HG02973 (cell line): ENCODE data around the gene DYNLT3.

Source experiments
- ATAC-seq: cut with Tn5 transposase; IDR thresholded peaks from one replicate; pipeline ENCODE4 v1.9.1; 2021; ENCODE audit warnings: moderate library complexity; ENCODE audit not compliant: unreplicated experiment

Gene DYNLT3, protein sequence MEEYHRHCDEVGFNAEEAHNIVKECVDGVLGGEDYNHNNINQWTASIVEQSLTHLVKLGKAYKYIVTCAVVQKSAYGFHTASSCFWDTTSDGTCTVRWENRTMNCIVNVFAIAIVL

DNA sequence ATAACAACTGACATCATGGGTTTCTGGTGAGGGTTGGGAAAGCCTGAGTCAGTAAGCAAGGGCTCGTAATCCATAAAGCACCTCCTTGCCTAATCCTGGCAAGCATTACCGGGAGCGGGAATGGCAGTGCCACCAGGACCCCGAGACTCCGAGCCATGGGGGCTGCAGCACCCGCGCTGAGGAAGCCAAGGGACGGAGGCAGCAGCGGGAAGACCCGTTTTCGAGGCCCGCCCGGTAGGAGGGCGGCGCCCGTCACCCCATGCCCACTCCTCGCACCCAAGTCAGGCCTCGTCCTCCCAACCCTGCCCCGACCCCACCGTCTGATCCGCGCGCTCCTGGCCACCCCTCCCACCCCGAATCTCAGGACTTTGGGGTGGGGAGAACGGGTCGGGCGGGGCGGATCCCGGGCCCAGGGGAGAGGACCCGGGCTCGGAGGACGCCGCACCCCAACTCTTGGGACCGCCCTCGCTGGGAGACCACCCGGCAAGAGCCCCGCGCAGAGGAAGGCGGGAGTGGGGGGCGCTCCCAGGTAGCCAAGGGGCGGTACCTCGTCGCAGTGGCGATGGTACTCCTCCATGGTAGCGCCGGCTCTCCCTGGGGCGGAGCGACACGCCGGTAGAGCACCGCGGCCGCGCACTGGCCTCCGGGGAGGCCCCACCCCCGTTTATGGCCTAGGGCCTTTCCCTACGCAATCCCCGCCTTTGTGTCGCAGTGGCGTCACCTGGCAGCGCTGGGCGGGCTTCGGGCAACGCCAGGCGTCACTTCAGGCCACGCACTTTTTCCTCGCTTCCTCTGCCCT is at the start of gene DYNLT3:
DYNLT3 (minus strand) TSS at position 638 of the 799 bp plus-strand sequence; CDS start at position 577, 61 bp downstream.
- peak; percentile 99 for ATAC-seq

DNA sequence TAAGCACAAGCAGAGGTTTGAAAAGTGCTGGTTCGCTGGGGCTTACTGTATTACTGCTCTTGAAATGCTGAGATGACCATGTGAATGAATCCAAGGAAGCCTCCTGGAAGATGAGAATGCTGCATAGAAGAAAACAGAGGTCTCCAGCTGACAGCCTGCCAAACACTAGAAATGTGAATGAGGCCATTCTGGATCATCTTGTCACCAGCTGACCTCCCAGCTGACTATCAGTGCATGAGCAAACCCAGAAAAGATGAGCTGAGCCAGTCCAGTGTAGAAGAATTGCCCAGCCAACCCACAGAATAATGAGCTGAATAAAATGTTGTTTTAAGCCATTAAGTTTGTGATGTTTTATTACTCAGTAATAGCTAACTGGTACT is 49.1 kb upstream of the DYNLT3 start:
- ATAC-seq = no peak

DNA sequence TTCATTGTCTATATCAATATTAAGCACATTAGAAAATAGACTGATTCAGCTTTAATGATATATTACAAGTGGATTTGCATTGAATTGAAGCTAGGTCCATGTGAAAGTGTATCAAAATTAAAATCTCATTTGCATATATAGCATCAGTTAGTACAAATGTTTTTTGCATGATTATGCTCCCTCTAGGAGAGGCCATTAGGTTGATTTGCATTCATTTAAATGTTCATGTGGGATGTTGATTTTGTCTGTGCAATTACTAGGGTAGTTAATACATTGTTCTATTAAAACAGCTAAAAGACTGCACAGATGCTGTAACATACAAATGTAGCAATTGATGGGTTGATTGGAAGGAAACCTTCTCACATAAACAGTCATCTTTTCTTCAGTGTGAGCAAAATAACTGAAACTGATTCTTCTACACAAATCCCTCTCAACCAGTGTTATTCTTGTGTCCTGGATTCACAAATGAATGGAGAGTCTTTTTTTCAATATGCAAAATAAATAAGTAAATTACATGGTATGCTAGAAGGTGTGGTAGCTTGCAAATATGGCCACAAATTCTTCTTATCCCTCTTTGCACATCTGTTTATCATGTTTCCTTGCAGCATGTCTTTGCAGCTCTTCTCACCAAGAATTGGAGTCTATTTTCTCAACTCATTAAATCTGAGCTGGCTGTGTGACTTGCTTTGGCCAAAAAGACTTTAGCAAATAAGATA is 48.6 kb upstream of the DYNLT3 start:
- ATAC-seq = no peak

DNA sequence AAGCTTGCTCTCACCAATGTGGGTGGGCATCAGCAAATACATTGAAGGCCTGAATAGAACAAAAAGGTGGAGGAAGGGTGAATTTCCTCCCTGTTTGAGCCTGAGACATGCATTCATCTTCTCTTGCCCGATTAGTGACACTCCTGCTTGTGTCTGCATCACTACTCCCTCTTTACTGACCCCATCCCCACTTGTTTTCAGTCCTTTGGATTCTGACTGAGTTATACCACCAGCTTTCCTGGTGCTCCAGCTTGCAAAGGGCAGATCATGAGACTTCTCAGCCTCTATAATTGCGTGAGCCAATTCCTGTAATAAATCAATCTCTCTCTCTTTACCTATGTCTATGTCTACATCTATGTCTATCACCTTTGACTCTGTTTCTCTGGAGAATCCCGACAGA is 47.4 kb upstream of the DYNLT3 start:
- no peak for ATAC-seq

DNA sequence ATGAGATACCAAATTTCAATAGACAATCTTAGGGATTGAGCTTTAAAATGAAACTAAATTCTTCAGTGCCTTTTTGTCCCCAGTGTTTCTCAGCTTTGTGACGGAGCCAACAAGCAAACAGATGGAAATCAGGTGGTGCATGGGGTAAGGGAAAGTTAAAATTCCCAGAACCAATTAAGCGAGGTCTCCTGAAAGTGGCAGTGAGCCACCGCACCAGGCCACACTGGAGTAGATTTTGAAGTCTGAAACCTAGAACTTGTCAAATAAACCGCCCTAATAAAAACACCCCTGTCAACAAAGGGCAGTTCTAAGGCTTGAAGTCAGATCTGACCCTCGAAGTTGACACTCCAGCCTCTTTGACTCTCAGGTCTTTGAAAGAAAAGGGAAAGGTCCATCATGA is 40.6 kb upstream of the DYNLT3 start:
- no peak for ATAC-seq

DNA sequence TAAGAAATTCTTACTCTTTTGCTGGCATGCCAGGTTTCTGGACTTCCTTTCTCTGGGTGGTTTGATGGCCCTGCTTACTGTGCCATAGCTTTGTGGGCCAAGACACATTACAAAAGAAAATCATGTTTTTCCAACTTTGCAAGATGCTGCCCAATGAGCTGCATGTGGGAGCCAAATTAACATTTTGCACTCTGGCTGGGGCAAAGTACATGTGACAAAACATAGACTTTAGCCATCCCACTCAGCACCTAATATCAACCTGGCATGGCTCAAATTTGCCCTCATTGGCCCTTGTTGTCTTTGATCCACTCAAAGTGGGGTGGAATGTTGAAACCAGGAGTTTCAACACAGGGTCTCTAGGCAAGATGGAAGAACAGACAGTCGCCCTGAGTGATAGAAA is 40.0 kb upstream of the DYNLT3 start:
- ATAC-seq = no peak

DNA sequence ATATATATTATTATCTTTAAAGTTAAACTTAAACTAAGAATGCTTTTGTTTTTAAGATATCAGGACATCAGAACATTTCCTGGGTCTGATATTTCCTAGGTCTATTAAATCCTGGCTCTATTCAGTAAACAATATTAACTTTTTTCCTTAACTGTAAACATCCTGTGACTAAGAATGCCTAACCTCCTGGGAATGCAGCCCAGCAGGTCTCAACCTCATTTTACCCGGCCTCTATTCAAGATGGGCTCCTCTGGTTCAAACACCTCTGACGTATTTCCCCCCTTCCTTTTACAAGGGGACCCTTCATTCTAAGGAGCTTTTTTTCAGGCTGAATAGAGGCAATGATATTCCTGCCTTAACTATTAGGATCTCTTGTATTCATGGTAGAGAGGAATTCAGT is 35.8 kb upstream of the DYNLT3 start:
- ATAC-seq = no peak

DNA sequence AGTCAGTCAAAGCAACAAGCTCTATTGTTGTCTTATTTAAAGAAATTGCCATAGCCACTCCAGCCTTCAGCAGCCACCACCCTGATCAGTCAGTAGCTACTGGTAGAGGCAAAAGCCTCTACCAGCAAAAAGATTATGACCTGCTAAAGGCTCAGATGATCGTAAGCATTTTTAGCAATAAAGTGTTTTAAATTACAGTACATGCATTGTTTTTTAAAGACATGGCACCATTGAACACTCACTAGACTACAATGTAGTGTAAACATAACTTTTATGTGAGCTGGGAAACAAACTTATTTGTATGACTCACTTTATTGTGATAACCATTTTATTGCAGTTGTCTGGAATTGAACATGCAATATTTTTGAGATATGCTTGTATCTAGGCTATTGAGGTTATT is 32.3 kb upstream of the DYNLT3 start:
- ATAC-seq = no peak

DNA sequence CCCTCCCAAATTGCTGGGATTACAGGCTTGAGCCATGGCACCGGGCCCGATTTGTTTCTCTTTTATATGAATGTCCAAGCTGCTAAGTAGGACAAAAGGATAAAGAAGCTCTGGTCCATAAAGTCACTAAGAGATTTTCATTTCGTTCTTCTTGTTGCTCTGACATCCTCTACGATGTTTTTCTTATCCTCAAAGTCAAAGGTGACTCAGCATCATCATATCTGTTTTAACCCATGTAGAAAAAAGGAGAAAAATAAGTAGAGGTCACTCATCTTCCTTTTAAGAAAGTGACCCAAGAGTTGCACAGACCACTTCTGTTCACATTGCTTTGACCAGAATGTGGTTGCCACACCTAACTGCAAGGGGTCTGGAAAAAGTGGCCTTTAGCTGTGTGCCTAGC is 29.3 kb upstream of the DYNLT3 start:
- ATAC-seq = no peak

DNA sequence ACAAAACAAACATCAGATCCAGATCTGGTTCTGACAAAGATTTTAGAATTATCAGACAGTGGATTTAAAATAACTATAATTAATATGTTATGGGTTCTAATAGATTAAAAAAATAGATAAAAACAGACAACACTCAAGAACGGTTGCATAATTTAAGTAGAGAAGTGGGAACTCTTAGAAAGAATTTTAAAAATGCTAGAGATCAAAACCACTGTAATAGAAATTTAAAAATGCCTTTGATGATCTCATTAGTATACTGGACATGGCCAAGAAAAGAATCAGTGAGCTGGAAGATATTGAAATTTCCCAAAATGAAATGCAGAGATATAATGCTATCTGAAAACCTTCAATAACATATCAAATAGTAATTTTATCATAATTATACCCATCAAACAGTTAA is 28.3 kb upstream of the DYNLT3 start:
- no peak for ATAC-seq

DNA sequence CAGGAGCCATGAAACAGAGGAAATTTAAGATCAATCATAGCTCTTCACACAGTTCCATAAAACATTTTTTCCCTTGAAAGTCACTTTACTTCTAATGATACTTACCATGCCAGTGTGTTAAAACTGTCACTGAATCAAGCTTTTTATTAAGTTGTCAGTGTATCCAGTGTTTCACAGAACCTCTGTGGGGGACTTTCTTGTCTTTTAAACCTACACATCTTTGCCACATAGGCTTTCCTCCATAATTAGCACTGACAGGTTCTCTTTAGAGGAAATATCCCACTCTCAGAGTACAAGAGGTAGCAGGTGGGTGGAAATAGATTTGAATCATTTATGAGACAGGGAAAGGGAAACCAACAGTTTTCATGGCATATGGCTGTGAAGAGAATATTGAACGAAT is 25.8 kb upstream of the DYNLT3 start:
- no peak for ATAC-seq

DNA sequence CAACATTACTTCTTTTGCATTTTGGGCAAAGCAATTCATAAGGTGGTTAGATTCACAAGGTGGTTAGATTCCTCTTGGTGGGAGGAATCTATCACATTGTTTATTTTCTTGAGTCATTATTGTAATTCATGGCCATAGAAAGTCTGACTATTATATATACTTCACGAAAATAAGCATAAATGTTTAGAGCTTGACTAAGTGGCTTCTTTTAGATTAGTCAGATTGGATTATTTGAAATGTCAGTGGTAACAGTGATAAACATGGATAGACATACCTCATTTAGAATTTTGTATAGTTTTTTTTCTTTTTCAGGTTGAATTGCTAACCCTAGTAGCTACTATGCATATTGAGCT is 24.9 kb upstream of the DYNLT3 start:
- ATAC-seq = no peak

DNA sequence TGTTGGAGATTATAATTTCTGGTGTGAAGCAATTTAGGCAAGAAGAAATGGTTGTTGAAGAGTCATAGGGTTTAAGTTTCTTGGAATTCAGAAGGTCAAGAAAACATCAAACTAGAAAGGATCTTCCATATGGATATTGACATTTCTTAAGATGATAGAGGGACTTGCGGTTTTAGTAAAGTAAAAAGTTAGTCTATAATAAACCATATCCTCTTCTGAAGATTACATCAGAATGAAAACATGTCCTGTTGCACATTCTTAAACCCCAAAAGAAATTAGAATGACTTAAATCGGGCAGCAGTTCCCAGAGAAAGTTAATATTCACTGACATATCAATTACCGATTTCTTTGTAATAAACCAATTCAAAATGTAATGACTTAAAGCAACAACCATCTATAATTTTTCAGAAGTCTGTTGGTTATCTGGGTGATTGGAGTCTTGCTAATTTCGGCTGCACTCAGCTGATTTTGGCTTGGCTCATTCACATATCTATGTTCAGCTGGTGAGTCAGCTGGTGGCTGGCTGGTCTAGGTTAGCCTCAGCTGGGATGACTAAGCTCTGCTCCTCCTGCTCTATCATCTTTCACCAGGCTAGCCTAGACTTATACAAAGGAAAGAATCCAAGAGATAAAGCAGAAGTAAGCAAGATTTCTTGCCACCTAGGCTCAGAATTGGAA is 24.4 kb upstream of the DYNLT3 start:
- ATAC-seq = no peak

DNA sequence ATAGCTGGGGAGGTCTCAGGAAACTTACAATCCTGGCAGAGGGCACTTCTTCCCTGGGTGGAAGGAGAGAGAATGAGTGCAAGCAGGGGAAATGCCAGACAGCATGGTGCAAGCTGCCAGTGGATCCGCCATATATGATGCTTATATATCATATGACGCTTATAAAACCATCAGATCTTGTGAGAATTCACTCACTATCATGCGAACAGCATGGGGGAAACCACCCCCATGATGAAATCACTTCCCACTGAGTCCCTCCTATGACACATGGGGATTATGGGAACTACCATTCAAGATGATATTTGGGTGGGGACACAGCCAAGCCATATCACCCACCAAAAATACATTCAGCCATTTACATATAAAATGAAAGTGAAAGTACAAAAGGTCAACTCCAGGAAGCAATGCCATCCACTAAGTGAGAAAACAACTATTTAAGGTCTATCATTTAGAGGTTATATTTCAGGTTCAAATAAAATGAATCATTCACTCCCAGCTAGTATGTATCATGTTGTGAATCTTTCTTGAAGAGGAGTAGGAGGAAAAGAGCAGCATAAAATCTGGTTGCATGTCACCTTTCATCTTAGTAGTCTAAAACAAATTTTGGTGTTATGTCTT is 20.3 kb upstream of the DYNLT3 start:
- ATAC-seq = no peak

DNA sequence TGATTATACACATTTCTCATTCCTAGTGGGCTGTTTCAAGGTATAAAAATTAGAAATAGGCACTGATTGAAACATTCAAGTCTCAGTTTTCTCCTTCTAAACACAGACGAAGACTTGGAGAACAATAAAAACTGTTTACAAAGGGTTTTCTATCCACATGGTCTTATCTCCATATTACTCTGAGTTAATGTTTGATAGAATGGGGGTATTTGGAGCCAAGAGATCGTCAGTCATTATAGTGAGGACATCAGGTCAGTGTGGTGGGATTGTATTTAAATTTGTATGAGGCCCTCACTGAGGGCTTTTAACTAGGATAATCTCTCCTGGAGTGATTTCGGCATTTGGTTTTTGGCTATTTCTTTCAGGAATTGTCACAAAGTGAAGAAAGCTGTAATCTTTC is 16.4 kb upstream of the DYNLT3 start:
- no peak for ATAC-seq

DNA sequence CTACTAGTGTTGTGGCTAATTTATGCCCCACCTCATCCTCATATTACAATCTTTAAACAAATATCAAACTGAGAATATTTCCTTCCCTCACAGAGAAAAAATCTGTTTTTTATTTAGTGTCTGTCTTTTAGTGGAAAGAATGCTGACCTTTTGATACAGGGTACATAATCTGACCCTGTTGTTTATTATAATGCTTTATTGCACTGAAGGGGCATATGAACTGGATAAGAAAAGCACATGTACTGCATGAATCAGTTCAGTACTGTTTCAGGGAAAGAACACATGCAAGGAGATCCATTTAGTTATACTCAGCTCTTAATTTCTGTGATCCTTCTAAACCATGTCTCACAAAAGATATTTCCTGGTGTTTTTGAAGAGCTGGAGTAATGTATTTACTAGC is 15.5 kb upstream of the DYNLT3 start:
- no peak for ATAC-seq

DNA sequence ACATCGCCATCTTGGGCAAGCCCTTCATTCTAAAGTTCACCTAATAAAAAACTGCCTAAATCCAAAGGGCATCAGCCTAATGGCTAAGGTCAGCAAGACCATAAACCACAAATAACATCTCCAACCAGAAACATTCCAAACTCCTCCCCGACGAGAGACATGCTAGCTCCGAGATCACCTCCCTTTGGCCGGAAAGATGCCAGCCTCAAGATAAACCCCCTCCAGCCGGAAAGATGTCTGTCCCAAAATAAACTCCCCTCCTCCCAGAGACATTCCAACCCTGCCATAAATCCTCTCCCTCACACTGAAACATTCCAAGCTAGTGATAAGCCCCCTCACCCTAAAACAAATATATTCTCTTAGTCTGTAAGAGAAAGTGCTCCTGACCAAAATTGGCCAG is 13.3 kb upstream of the DYNLT3 start:
- no peak for ATAC-seq

DNA sequence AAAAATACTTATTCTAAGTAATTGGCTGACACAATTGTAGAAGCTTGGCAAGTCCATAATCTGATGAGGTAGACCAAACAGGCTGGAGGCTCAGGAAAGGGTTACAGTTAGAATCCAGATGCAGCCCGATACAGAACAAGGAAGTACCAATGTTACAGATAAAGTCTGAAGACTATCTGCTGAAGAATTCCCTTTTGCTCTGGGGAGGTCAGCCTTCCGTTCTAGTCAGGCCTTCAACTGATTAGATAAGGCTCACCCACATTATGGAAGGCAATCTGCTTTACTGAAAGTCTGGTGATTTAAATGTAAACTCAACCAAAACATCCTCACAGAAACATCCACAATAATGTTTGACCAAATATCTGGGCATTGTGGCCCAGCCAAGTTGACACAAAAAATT is 7.4 kb upstream of the DYNLT3 start:
- no peak for ATAC-seq

DNA sequence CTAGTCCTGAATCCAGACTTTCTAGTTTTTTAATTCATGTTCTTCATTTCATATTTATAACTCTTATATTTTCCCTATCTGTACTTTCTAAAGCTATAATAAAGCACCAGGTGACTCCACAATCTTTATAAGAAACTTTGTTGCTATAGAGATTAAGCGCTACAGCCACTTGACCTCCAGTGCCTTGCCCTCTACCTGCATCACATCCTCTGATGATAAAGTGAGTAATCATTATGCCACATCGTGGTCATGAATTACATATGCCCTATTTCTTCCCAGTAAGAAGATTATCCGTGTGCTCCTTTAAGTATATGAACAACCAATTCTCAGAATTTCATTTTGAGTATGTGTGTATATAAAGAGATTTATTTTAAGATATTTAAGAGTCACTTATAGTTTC is 6.8 kb upstream of the DYNLT3 start:
- no peak for ATAC-seq

DNA sequence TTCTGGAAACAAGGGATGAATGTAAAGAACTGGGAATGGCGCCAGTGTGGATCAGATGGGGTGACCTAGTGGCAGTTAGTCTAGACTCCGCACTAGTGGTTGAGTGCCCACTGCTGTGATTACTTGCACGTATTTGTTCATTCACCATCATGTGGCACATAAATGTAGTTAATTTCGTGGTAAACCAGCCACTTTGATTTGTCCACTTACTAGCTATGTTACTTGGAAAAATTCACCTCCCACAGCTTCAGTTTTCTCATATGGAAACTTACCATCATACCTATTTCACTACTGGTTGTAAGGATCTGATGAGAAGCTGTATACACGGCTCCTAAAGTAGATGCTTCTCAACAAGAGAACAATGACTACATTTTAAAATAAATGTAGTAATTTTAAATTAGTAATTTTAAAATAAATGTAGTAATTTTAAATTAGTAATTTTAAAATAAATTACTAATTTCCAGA is 394 bp upstream of the DYNLT3 start:
- ATAC-seq = peak; percentile 23

DNA sequence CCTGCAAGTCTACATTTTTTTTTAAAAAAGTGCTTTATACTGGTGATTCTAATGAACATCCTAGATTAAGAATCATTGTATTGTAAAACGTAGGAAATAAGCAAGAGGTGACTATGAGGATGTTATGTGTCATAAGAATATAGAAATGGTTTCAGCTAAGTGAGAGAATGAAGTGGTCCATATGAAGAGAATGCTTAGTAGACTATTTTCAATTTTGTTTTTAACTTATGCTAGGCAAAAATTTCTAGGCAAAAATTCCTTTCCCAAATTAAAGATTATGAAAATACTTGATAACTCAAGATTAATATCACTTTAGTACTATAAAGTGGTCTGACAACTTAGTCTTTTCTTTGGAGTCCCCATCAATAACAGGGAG is 825 bp downstream of the DYNLT3 start:
- no peak for ATAC-seq
